ENCODE data around the gene RPL9. TPM values are rescaled to one million over a fixed set of nuclear protein-coding genes. Genes with fewer than 3 reads are reported as not detected.
"Not testable (repeated sequence)": the region's sequence is repeated elsewhere in the genome, so short reads cannot be mapped to it uniquely, and the experiment has no call there.

RPL9 gene
- total and polyA plus RNA-seq, 2 of the 4 experiments (the other 2 are of a cell fraction) = 1,627 to 1,905 TPM

DNA sequence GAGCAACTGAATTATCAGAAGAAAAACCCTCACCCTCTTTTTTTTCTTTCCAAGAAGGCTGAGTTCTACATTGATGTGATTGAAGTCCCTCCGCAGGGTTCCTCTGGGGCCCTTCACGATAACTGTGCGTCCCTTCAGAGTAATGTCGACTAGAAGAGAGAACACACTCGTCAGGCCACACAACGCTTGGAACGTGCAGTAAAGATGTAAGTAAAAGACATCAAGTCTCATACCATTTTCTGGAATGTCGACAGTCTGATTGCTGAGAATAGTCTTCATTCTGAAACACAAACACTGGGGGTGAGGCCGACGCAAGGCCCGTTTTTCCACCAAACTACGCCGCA, 589 bp downstream of the RPL9 start:
- Histone ChIP-seq H2AFZ (replicated peaks; ENCODE audit: low read length, poor library complexity) (peak overlapping the region; percentile 78), H3K14ac (replicated peaks; ENCODE audit: low read depth, low read length) (peak overlapping the region; percentile 89), H4K91ac (ENCODE audit: insufficient read depth, low read depth, low read length) (peak overlapping the region; percentile 51), H3K79me1 (ENCODE audit: low read depth in 1 of 2, low read length in 2 of 2) (peaks cover 23 to 49% of the 10 kb centered on the region in 2 experiments), H3K4ac (ENCODE audit: low read depth, low read length) (peak overlapping the region; percentile 80), H3K27ac (ENCODE audit: insufficient read depth, low read length) (peak overlapping the region; percentile 70), H4K8ac (ENCODE audit: low read depth in 2 of 2, low read length in 2 of 2) (peak overlapping the region; percentile 14 to 83), H2BK5ac (ENCODE audit: low read depth, low read length, poor library complexity, severe bottlenecking) (peak overlapping the region; percentile 79), H3K4me2 (ENCODE audit: low read depth, low read length) (peak overlapping the region; percentile 91), H2AK9ac (replicated peaks; ENCODE audit: low read depth, low read length, poor library complexity) (peak overlapping the region; percentile 93), H4K20me1 (ENCODE audit: insufficient read depth, low read length) (peaks cover 46% of the 10 kb centered on the region), H3K36me3 (ENCODE audit: control insufficient read depth, insufficient read depth, low read length) (peaks cover 27% of the 10 kb centered on the region), H2AK5ac (ENCODE audit: low read depth, low read length) (peak overlapping the region; percentile 90), H3K56ac (ENCODE audit: extremely low read depth, insufficient read depth, low read length) (peak overlapping the region; percentile 93), H3K4me3 (ENCODE audit: insufficient read depth, low read depth, low read length) (peak overlapping the region; percentile 68), H3K18ac (ENCODE audit: low read depth, low read length) (peak overlapping the region; percentile 65; the same call in 1 of the 2 replicates), H4K5ac (ENCODE audit: low read depth, low read length) (peak overlapping the region; percentile 19), H3K23ac (ENCODE audit: low read depth, low read length) (peak overlapping the region; percentile 98), H3K9ac (ENCODE audit: low read depth, low read length) (peak overlapping the region; percentile 86)
- dilution Hi-C loops (cut with HindIII; ENCODE audit: low sequenced_read_pairs, unreplicated experiment); H3K9me1 ChIP-seq (ENCODE audit: insufficient read depth, low read length); ATAC-seq (ENCODE audit: low read depth); H3K4me1 ChIP-seq (ENCODE audit: control insufficient read depth, insufficient read depth, low read length); H3K9me3 ChIP-seq (ENCODE audit: control insufficient read depth, insufficient read depth, low read length); H2BK120ac ChIP-seq (ENCODE audit: low read depth, low read length); H3K27me3 ChIP-seq (ENCODE audit: control insufficient read depth, insufficient read depth, low read length); in situ Hi-C loops (cut with MboI; ENCODE audit: low sequenced_read_pairs); DNase-seq; BruUV-seq (replicated peaks); H2BK15ac ChIP-seq (ENCODE audit: low read depth, low read length); H2BK20ac ChIP-seq (ENCODE audit: low read depth, low read length); intact Hi-C loops (cut with micrococcal nuclease): not testable (repeated sequence)
- CTCF ChIA-PET = interaction anchor here (0.9 to 1.1 kb wide), 2 partner anchors 10 to 11 kb away, joined by 3 to 5 read pairs; no protein-coding TSS in a partner anchor
- POLR2A ChIA-PET (ENCODE audit: unreplicated experiment) = interaction anchor here (0.6 to 1.5 kb wide), 4 partner anchors 9 to 487 kb away, joined by 3 to 4 read pairs (median 3); no protein-coding TSS in a partner anchor
- WGBS, 2 experiments (ENCODE audit: extremely low coverage in 2 of 2, insufficient read length in 1 of 2) = 10% methylated on average over 2 of the region's 13 CpGs; no CpG with 5 or more reads in 1 of the 2 experiments
